T-helper 2 cell treated with Interferon-gamma antibody and Interleukin-4, amounts not matched to agents 5 μg/mL and 100 μg/mL, for 36 hours (primary cell): ENCODE measurements around the gene SAFB.

Experiments
- DNase-seq: peaks from one replicate; pipeline ENCODE4 v3.0.0; 2021; ENCODE audit warnings: low spot score
- H3K27ac Mint-ChIP-seq: one replicate; pipeline ENCODE4 v1.8.0; 2021; ENCODE audit warnings: mild to moderate bottlenecking, mixed read lengths
- H3K27me3 Mint-ChIP-seq: one replicate; pipeline ENCODE4 v1.8.0; 2021; ENCODE audit warnings: low read depth, mixed read lengths
- H3K36me3 Mint-ChIP-seq: one replicate; pipeline ENCODE4 v1.8.0; 2021; ENCODE audit warnings: low read depth, mixed read lengths
- H3K4me1 Mint-ChIP-seq: one replicate; pipeline ENCODE4 v1.8.0; 2021; ENCODE audit warnings: low read depth, mixed read lengths
- H3K4me3 Mint-ChIP-seq: one replicate; pipeline ENCODE4 v1.8.0; 2022; ENCODE audit warnings: mild to moderate bottlenecking, moderate library complexity, mixed read lengths
- H3K9me3 Mint-ChIP-seq: one replicate; pipeline ENCODE4 v1.8.0; 2021; ENCODE audit warnings: mixed read lengths

The SAFB gene

DNA sequence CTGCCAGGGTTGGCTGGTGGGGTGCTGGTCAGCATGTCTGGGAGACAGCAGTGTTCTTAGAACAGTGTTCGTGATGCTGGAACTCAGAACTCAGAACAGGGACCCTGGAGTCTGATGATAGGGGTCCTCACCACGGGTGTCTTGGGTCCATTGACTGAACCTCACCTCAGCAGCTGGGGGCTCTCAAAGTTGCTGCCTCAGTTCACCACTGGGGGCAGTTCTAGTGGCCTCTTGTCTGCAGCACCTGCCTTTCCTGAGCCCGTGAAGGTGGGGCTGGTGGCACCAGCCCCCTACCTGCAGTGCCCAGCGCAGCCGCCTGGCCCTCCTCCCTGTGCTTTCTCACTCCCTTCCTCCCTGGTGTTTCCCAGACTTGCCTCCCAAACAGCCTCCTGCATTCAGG lies 28.5 kb downstream of the SAFB start:
- DNase-seq: no peak
- Mint-ChIP-seq H3K4me3 (no peak overlapping the region), H3K9me3 (no peaks in the 10 kb centered on the region), H3K27me3 (no peaks in the 10 kb centered on the region), H3K4me1 (no peaks in the 10 kb centered on the region), H3K27ac (no peak overlapping the region), H3K36me3 (peaks cover 73% of the 10 kb centered on the region)

DNA sequence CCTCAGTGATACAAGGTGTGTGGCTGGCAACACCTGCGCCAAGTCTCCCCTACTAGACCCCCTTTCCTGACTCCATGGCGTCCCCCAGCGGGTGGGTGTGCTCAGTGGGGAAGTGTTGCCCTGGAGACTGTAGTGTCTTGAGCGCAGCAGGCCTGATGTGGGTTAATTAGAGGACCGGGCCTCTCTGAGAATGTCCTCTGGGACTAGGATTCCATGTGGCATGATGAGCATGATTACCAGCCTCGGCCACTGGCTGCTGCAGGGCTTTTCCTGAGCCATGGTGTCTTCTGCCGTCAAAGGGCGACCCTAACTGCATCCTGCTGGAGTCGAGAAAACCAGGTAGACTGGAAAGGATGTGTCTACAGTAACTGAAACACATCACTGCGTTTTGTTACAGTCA lies 29.4 kb downstream of the SAFB start:
- Mint-ChIP-seq H3K27me3 (no peaks in the 10 kb centered on the region), H3K4me3 (no peak overlapping the region), H3K4me1 (no peaks in the 10 kb centered on the region), H3K9me3 (no peaks in the 10 kb centered on the region), H3K27ac (no peak overlapping the region), H3K36me3 (peaks cover 68% of the 10 kb centered on the region)
- no peak for DNase-seq

DNA sequence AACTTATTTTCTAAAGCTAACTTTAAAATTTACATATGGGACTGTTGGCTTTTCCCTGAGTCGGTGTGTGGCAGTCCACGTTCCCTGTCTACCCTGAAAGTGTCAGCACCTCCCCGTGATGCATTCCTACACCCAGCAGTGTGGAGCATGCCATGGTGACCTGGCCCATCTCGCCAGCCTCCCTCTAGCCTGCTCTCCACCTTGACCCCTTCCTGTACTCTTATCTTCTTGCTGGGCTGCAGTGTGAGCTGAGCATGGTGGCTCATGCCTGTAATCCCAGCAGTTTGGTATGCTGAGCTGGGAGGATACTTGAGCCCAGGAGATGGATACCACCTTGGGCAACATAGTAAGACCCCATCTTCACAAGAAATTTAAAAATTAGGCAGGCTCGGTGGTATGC lies 32.0 kb downstream of the SAFB start:
- Mint-ChIP-seq H3K27ac (no peak overlapping the region), H3K4me1 (no peaks in the 10 kb centered on the region), H3K27me3 (no peaks in the 10 kb centered on the region), H3K4me3 (no peak overlapping the region), H3K9me3 (no peaks in the 10 kb centered on the region), H3K36me3 (peaks cover 63% of the 10 kb centered on the region)
- no peak for DNase-seq

DNA sequence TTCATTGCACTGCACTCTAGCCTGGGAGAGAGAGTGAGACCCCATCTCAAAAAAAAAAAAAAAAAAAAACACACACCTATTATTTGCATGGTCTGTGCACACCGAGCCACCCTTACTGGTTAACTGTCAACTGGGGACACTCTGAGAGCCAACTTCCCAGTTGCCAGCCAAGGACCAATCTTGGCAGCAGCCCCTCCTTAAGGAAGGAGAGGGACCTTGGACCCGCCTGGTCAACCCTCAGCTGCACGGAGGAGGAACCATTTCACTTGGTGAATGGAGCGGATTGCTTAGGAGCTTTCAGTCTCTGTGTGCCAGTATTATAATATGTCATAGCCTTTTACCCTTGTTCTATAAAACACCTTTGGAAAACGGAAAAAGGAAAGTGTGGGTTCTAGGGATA lies 32.5 kb downstream of the SAFB start:
- DNase-seq: no peak
- Mint-ChIP-seq H3K4me3 (no peak overlapping the region), H3K36me3 (peaks cover 60% of the 10 kb centered on the region), H3K4me1 (no peaks in the 10 kb centered on the region), H3K9me3 (no peaks in the 10 kb centered on the region), H3K27ac (no peak overlapping the region), H3K27me3 (no peaks in the 10 kb centered on the region)

DNA sequence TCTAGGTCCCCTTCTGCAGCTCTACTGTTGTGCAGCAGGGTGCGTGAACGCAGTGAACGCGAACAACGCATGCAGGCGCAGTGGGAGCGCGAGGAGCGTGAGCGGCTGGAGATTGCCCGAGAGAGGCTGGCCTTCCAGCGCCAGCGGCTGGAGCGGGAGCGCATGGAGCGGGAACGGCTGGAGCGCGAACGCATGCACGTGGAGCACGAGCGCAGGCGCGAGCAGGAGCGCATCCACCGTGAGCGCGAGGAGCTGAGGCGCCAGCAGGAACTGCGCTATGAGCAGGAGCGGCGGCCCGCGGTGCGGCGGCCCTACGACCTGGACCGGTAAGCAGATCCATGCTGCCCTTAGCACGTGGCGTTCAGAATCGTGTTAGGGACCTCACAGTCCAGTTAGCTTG lies 38.6 kb downstream of the SAFB start:
- peaks cover 45% of the 10 kb centered on the region for H3K36me3 Mint-ChIP-seq
- H3K27ac Mint-ChIP-seq: no peak overlapping the region
- no peaks in the 10 kb centered on the region for H3K27me3 Mint-ChIP-seq

DNA sequence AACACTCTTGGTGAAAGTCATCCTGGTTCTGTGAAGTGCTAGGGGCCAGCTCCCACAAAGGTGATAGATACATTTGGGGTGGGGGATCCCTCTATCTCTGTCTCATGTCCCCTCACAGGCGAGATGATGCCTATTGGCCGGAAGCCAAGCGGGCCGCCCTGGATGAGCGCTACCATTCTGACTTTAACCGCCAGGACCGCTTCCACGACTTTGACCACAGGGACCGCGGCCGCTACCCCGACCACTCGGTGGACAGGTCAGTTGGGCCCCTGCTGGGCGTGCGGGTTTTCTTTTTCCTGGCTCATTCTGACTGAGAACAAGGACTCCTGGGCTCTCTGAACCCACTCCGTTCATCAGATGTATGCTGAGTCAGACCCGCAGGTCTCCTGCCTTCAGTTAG lies 41.0 kb downstream of the SAFB start:
- H3K27ac Mint-ChIP-seq: no peak overlapping the region
- peaks cover 46% of the 10 kb centered on the region for H3K36me3 Mint-ChIP-seq
- H3K27me3 Mint-ChIP-seq: no peaks in the 10 kb centered on the region
- H3K9me3 Mint-ChIP-seq: no peaks in the 10 kb centered on the region
- no peak overlapping the region for H3K4me3 Mint-ChIP-seq
- no peaks in the 10 kb centered on the region for H3K4me1 Mint-ChIP-seq
- DNase-seq: no peak

More for the DNA sequence above, 38.6 kb downstream of the SAFB start:
- Mint-ChIP-seq H3K4me3 (no peak overlapping the region), H3K4me1 (no peaks in the 10 kb centered on the region), H3K9me3 (no peaks in the 10 kb centered on the region)
- no peak for DNase-seq

DNA sequence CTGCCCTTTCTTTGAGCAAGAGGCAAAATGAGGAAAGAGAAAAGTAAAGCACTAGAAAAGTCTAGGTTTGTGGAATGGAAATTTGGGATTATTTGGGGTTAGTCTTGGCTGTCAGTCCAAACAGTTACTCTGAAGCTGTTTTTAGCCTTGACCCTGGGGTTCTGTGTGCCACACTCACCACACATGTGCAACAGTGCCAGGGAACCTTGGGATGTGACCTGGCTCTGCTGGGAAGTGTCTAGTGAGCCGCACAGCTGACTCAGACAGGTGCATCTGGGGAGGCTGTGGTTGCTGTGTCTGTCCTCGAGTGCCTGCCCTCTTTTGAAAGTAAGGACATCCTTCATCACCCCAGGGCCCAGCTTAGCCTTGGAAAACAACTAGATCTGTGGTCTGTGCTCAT lies 41.6 kb downstream of the SAFB start:
- no peak overlapping the region for H3K4me3 Mint-ChIP-seq
- H3K4me1 Mint-ChIP-seq: no peaks in the 10 kb centered on the region
- no peaks in the 10 kb centered on the region for H3K27me3 Mint-ChIP-seq
- DNase-seq: no peak
- H3K36me3 Mint-ChIP-seq: peaks cover 46% of the 10 kb centered on the region
- H3K9me3 Mint-ChIP-seq: no peaks in the 10 kb centered on the region
- no peak overlapping the region for H3K27ac Mint-ChIP-seq

DNA sequence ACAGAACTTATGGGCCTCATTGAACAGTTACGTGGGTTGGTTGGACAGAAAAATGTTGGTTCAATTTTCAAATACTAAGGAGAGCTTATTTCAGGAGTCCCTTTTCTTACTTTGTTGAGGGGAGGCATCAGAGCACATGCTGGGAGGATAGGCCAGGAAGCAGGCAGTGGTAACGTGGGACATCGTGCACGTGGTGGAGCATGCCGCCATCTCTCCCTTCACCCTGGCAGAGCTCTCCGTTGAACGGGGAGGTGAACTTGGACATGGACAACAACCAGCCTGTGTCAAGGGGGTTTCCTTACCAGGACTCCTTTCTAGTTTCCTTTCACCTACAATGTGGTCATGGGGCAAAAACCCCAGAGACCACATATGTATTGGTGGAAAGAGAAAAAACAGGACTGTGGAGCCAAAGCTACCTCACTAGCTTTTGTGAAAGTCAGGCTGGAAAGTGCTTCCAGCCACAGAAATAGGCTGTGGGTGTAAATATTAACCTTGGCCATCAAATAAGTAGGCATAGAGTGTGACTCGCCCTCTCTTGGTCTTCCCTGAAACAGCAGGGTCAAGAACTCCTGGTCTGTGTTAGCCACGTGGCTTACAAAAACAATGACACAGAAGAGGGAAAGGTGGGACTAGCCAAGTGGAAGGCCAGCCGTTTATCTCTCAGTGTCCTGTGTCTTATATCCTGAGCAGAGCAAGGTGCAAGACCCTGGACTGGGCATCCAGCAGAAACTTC lies 43.1 kb downstream of the SAFB start:
- Mint-ChIP-seq H3K27me3 (no peaks in the 10 kb centered on the region), H3K36me3 (peaks cover 41% of the 10 kb centered on the region), H3K27ac (no peak overlapping the region), H3K4me1 (no peaks in the 10 kb centered on the region), H3K4me3 (no peak overlapping the region), H3K9me3 (no peaks in the 10 kb centered on the region)
- no peak for DNase-seq

DNA sequence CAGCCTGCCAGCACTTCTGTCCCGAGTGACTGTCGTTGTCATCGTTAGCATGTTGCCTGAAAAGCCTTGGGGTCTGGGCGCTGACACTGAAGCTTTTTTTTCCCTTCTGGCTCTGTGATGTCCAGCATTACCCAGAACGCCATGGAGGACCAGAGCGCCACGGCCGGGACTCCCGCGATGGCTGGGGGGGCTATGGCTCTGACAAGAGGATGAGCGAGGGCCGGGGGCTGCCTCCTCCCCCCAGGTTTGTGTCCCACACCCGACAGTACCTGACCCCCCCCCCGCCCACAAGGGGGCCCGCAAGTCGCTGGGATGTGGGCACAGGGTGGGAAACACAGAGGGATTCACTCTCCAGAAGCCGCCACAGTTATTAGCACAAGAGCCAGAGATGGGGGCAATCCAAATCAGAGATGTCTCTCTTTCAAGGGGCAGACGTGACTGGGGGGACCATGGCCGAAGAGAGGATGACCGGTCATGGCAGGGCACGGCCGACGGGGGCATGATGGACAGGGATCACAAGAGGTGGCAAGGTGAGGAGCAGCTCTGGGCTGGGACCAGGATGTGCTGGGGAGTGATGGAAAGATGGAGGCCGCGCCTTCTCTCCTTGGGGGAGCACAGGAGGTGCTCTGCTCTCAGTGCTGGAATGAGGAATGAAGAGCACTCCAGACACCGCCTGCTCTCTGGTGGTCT lies 44.2 kb downstream of the SAFB start:
- Mint-ChIP-seq H3K9me3 (no peaks in the 10 kb centered on the region), H3K4me1 (no peaks in the 10 kb centered on the region), H3K36me3 (peaks cover 39% of the 10 kb centered on the region), H3K27ac (no peak overlapping the region), H3K27me3 (no peaks in the 10 kb centered on the region), H3K4me3 (no peak overlapping the region)
- no peak for DNase-seq

DNA sequence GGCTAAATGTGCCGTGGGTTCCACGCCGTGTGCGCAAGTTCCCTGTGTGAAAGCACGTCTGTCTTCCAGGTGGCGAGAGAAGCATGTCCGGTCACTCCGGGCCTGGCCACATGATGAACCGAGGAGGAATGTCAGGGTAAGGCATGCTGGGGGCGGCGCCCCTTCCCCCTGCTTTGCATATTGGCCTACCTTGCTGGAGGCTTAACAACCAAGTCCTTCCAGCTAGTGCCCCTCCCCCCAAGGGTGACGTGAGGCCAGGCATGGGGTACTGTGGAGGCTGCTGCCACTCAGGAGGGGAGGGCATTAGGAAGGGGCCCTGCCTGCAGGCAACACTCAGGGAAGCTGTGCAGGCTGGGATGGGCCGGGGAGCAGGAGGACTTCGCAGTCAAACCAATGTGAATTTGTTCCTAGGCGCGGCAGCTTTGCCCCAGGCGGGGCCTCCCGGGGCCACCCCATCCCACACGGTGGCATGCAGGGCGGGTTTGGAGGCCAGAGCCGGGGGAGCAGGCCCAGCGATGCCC lies 44.9 kb downstream of the SAFB start:
- no peak for DNase-seq
- H3K9me3 Mint-ChIP-seq: no peaks in the 10 kb centered on the region
- peaks cover 39% of the 10 kb centered on the region for H3K36me3 Mint-ChIP-seq
- no peak overlapping the region for H3K27ac Mint-ChIP-seq
- H3K4me1 Mint-ChIP-seq: no peaks in the 10 kb centered on the region
- H3K27me3 Mint-ChIP-seq: no peaks in the 10 kb centered on the region
- H3K4me3 Mint-ChIP-seq: no peak overlapping the region

DNA sequence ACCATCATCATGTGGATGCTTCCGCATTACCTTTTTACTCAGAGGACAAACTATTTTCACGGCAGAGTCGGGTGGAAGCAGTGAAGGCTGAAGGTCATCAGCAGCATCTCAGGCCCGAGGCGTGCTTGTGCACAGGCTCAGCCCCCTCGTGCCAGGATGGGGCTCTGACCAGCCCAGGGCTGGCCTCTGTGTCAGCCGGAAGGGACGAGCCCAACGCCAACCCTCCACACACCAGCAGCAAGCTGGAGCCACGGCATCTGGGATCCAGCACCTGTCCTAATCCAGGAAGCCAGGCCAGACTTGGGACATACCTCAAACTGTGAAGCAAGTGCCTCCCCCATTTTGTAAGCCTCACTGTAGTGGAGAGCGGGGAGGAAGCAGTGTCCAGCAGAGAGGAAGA lies 46.3 kb downstream of the SAFB start:
- Mint-ChIP-seq H3K27me3 (no peaks in the 10 kb centered on the region), H3K4me3 (no peak overlapping the region), H3K4me1 (no peaks in the 10 kb centered on the region), H3K36me3 (peaks cover 37% of the 10 kb centered on the region), H3K9me3 (no peaks in the 10 kb centered on the region), H3K27ac (no peak overlapping the region)
- no peak for DNase-seq

DNA sequence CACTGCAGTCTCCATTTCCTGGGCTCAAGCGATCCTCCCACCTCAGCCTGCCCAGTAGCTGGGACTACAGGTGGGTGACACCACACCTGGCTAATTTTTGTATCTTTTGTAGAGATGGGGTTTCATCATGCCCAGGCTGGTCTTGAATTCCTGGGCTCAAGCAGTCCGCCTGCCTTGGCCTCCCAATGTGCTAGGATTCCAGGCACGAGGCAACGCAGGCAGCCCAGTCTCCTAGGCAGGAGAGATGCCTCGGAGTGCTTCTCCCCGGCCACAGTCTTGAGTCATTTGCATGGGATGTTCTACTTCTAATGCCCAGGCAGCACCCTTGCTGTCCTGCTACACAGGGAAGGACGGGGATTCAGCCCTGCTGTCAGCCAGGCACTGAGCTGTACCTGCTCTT lies 48.7 kb downstream of the SAFB start:
- Mint-ChIP-seq H3K27ac (no peak overlapping the region), H3K4me3 (no peak overlapping the region), H3K9me3 (no peaks in the 10 kb centered on the region)

DNA sequence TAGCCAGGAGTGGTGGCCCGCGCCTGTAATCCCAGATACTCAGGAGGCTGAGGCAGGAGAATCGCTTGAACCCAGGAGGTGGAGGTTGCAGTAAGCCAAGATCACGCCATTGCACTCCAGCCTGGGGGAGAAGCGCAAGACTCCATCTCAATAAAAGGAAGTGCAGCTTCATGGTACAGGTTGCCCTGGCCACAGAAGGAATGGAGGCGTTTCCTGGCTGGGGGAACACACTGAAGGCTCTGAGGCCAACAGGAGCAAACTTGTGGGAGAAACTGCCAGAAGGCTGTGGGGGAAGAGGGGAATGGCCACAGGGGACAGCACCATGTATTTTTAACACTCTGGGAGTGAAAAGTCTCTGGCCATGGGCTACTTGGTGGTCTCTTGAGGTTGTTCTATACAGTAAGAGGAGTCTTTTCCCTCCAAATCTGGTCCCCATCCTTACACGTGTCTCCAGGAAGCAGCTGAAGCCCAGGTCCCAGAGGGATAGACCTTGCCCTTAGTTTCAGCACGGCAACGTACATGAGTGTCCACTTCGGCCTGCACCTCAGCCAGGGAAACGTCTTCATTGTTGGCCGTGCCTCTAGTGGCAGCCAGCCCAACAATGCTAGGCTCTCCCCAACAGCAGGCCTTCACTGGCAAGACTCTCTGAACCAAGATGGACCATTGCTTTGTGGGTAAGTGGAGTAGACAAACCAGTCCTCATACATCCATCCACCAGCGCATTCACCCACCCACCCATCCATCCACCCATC lies 50.0 kb downstream of the SAFB start:
- Mint-ChIP-seq H3K27ac (no peak overlapping the region), H3K9me3 (no peaks in the 10 kb centered on the region), H3K4me1 (no peaks in the 10 kb centered on the region), H3K36me3 (peaks cover 9% of the 10 kb centered on the region), H3K27me3 (no peaks in the 10 kb centered on the region), H3K4me3 (no peak overlapping the region)
- no peak for DNase-seq

More for the DNA sequence above, 48.7 kb downstream of the SAFB start:
- DNase-seq: no peak
- Mint-ChIP-seq H3K27me3 (no peaks in the 10 kb centered on the region), H3K4me1 (no peaks in the 10 kb centered on the region), H3K36me3 (peaks cover 19% of the 10 kb centered on the region)

DNA sequence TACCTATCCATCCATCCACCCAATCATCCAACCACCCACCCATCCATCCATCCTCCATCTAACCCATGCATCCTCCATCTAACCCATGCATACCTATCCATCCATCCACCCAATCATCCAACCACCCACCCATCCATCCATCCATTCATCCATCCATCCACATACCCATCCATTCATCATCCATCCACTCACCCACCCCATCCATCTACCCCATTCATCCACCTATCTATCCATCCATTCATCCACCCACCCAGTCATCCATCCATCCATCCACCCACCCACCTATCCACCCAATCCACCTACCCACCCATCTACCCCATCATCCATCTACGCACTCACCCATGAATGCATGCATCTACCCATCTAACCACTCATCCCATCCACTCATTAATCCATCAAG lies 50.9 kb downstream of the SAFB start:
- H3K4me3 Mint-ChIP-seq: no peak overlapping the region
- no peaks in the 10 kb centered on the region for H3K9me3 Mint-ChIP-seq
- H3K4me1 Mint-ChIP-seq: no peaks in the 10 kb centered on the region
- H3K36me3 Mint-ChIP-seq: peaks cover 8% of the 10 kb centered on the region
- H3K27ac Mint-ChIP-seq: no peak overlapping the region
- DNase-seq: no peak
- no peaks in the 10 kb centered on the region for H3K27me3 Mint-ChIP-seq
